ENCODE results near the gene IQSEC1.

Gene IQSEC1

DNA sequence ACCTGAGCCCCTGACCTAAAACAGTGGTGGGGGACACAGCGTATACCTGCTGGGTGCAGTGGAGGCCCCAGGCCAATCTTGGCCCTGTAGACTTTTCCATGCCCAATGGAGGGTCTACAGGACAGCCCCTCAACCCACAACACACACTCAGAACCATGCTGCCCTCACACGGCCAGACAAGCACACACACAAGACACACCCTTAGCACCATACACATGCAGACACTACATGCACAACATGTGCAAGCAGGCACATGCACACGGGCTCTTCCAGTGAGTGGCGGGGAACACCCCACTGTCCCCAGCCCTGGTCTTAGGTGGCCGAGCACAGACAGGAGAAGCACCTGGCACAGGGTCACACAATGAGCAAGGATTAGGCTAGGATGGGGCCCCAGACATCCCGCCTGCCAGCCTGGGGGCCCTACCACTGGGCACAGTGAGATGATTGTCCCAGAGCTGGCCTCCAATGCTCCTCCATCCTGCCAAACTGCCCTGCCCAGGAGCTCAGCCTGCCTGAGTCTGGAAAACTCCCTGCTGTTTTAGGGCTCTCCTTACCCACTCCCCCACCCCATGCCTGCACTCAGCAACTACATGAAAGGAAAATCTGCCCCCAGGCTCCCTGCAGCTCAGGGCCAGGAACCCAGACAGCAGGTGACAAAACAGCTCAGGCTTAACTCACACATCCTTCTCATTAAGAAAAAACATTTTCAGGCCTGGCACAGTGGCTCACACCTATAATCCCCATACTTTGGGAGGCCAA lies 15.8 kb downstream of the IQSEC1 start:
- no peak overlapping the region for H3K27ac ChIP-seq (ENCODE audit: low read depth, low read length)
- no peaks in the 10 kb centered on the region for H3K36me3 ChIP-seq (ENCODE audit: control insufficient read depth in 1 of 2, insufficient read depth in 2 of 2, low read length in 2 of 2)
- no peaks in the 10 kb centered on the region for H3K4me1 ChIP-seq (ENCODE audit: control insufficient read depth in 1 of 2, insufficient read depth in 2 of 2, low read length in 2 of 2)
- no peak overlapping the region for H3K9ac ChIP-seq (ENCODE audit: low read depth in 1 of 2, low read length in 2 of 2)
- H3K9me3 ChIP-seq (ENCODE audit: control insufficient read depth in 1 of 2, low read length in 2 of 2): no peaks in the 10 kb centered on the region
- H3K27me3 ChIP-seq (ENCODE audit: control insufficient read depth in 1 of 2, insufficient read depth in 2 of 2, low read length in 2 of 2): no peaks in the 10 kb centered on the region
- H3K4me3 ChIP-seq (ENCODE audit: low read depth in 1 of 2, low read length in 2 of 2): no peak overlapping the region

DNA sequence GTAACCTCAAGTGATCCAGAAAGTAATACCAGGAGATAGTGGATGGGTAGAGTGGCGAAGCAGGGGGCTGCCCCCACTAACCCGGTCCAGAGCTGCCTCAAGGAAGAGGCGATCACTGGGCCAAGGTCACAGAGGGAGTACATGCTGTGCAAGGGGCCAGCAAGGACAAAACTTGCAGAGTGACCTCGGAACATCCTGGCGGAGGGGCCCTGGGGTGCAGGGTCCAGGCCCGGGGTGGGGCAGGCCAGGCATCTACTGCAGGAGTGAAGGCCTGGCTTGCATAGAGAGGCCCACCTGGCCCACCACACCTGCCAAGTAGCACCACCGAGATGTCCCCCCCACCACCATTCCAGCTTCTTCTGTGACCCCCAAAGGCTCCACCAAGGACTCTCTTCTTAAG lies 17.6 kb downstream of the IQSEC1 start:
- Histone ChIP-seq H3K9ac (ENCODE audit: low read depth in 1 of 2, low read length in 2 of 2) (no peak overlapping the region), H3K27ac (ENCODE audit: low read depth, low read length) (no peak overlapping the region), H3K9me3 (ENCODE audit: control insufficient read depth in 1 of 2, low read length in 2 of 2) (no peaks in the 10 kb centered on the region), H3K4me1 (ENCODE audit: control insufficient read depth in 1 of 2, insufficient read depth in 2 of 2, low read length in 2 of 2) (no peaks in the 10 kb centered on the region), H3K4me3 (ENCODE audit: low read depth in 1 of 2, low read length in 2 of 2) (no peak overlapping the region), H3K36me3 (ENCODE audit: control insufficient read depth in 1 of 2, insufficient read depth in 2 of 2, low read length in 2 of 2) (no peaks in the 10 kb centered on the region), H3K27me3 (ENCODE audit: control insufficient read depth in 1 of 2, insufficient read depth in 2 of 2, low read length in 2 of 2) (no peaks in the 10 kb centered on the region)

DNA sequence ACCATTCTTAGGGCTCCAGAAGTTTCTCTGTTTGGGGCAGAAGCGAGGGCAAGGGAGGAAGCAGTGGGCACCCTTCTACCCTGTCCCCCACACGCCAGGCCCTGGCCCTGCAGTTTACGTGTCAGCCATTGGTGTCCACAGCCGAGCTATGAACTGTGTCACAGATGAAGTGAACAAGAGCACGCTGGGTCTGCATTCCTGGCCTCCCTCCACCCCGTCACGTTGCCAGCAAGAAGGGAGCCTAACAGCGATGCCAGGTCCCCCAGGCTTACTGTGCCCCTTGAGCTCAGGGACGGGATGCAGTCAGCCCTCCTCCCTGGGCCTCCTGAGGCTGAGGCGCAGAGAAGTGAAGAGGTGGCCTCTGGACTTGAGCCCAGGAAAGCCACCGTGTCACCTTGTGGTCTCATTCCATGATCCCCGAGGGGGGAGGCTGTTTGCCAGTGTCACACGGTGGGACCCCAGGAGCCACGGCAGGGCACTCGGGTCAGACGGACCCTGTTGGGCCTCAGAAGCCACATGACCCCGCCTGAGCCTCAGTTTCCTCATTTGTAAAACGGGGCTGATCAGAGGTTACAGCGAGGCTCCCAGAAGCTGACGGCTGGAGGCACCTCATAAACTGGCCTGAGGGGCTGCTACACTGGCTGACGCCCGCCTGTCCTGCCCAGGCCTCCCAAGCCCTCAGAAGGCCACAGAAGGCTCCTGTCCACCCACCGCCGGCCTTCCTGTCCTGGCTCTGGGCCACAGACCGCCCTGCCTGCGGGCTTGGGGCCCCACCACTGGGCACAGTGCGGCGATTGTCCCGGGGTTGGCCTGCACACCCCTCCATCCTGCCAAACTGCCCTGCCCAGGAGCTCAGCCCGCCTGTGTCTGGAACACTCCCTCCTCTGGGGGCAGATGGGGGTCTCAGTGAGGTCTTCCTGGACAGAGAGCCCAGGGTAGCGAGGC lies 18.6 kb downstream of the IQSEC1 start:
- H3K9me3 ChIP-seq (ENCODE audit: control insufficient read depth in 1 of 2, low read length in 2 of 2): no peaks in the 10 kb centered on the region
- no peaks in the 10 kb centered on the region for H3K4me1 ChIP-seq (ENCODE audit: control insufficient read depth in 1 of 2, insufficient read depth in 2 of 2, low read length in 2 of 2)
- H3K4me3 ChIP-seq (ENCODE audit: low read depth in 1 of 2, low read length in 2 of 2): no peak overlapping the region
- H3K27me3 ChIP-seq (ENCODE audit: control insufficient read depth in 1 of 2, insufficient read depth in 2 of 2, low read length in 2 of 2): no peaks in the 10 kb centered on the region
- no peak overlapping the region for H3K27ac ChIP-seq (ENCODE audit: low read depth, low read length)
- no peak overlapping the region for H3K9ac ChIP-seq (ENCODE audit: low read depth in 1 of 2, low read length in 2 of 2)
- no peaks in the 10 kb centered on the region for H3K36me3 ChIP-seq (ENCODE audit: control insufficient read depth in 1 of 2, insufficient read depth in 2 of 2, low read length in 2 of 2)

DNA sequence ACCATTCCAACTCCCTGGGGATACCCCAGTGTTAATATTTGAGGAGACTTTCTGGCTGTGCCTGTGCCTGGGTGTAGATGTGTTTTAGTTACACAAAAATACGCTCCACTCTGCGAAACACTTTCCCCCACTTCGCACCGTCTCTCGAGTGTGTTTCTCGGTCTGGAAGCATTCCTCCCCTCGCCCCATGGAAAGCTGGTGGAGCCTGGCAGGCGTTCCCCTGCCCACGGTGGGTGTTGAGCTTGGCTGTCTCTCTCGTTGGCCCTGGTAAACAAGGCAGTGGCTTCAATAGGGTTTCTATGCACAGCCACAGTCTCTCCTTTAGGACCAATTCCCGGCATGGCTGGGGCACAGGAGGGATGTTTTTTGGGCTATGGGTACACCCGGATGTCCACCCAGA lies 19.3 kb downstream of the IQSEC1 start:
- H3K27me3 ChIP-seq (ENCODE audit: control insufficient read depth in 1 of 2, insufficient read depth in 2 of 2, low read length in 2 of 2): no peaks in the 10 kb centered on the region
- H3K9me3 ChIP-seq (ENCODE audit: control insufficient read depth in 1 of 2, low read length in 2 of 2): no peaks in the 10 kb centered on the region
- no peak overlapping the region for H3K4me3 ChIP-seq (ENCODE audit: low read depth in 1 of 2, low read length in 2 of 2)
- H3K9ac ChIP-seq (ENCODE audit: low read depth in 1 of 2, low read length in 2 of 2): no peak overlapping the region
- H3K27ac ChIP-seq (ENCODE audit: low read depth, low read length): no peak overlapping the region
- H3K4me1 ChIP-seq (ENCODE audit: control insufficient read depth in 1 of 2, insufficient read depth in 2 of 2, low read length in 2 of 2): no peaks in the 10 kb centered on the region
- no peaks in the 10 kb centered on the region for H3K36me3 ChIP-seq (ENCODE audit: control insufficient read depth in 1 of 2, insufficient read depth in 2 of 2, low read length in 2 of 2)

DNA sequence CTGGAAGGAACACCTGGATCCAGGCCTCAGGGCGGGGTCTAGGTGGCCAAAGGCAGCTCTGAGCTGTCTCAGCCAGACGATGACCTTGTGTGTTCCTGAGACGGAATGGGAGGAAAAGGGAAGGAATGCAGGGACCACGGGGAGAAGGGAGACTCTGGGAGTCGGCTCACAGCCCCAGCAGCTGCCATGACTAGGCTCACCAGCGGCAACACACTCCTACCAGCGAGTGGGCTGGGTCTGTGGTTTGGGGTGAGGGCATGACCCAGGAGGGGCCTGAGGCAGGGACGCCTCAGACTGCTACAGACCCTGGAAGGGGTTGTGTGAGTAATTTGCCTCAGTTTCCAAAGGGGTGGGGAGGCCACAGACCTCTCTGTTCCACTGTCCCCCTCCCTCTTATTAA lies 19.8 kb downstream of the IQSEC1 start:
- Histone ChIP-seq H3K9me3 (ENCODE audit: control insufficient read depth in 1 of 2, low read length in 2 of 2) (no peaks in the 10 kb centered on the region), H3K27me3 (ENCODE audit: control insufficient read depth in 1 of 2, insufficient read depth in 2 of 2, low read length in 2 of 2) (no peaks in the 10 kb centered on the region), H3K4me3 (ENCODE audit: low read depth in 1 of 2, low read length in 2 of 2) (no peak overlapping the region), H3K9ac (ENCODE audit: low read depth in 1 of 2, low read length in 2 of 2) (no peak overlapping the region), H3K36me3 (ENCODE audit: control insufficient read depth in 1 of 2, insufficient read depth in 2 of 2, low read length in 2 of 2) (no peaks in the 10 kb centered on the region), H3K27ac (ENCODE audit: low read depth, low read length) (no peak overlapping the region), H3K4me1 (ENCODE audit: control insufficient read depth in 1 of 2, insufficient read depth in 2 of 2, low read length in 2 of 2) (no peaks in the 10 kb centered on the region)

DNA sequence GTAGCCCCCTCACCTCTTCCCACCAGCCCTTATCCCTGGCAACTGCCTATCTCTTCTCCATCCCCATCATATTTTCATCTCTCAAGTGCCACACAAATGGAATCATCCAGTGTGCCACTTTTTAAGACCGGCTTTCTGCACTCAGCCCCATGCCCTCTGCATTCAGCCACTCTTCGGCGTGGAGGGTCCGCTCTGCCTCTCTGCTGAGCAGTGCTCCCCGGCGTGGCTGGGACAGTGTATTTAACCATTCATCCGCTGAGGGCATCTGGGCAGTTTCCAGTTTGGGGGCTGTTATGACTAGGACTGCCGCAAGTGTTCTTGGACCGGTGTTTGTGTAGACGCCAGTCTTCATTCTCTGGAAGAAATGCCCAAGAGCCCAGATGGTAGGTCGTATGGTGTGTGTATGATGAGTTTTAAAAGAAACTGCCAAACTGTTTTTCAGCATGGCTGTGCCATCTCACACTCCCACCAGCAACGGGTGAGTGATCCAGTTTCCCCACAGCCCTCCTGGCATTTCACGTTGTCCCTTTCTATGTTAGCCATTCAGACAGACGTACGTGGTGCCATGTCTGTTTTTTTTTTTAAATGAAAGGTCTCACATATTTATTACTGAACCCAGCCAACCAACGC lies 20.9 kb downstream of the IQSEC1 start:
- Histone ChIP-seq H3K9ac (ENCODE audit: low read depth in 1 of 2, low read length in 2 of 2) (no peak overlapping the region), H3K27me3 (ENCODE audit: control insufficient read depth in 1 of 2, insufficient read depth in 2 of 2, low read length in 2 of 2) (no peaks in the 10 kb centered on the region), H3K4me3 (ENCODE audit: low read depth in 1 of 2, low read length in 2 of 2) (no peak overlapping the region), H3K36me3 (ENCODE audit: control insufficient read depth in 1 of 2, insufficient read depth in 2 of 2, low read length in 2 of 2) (no peaks in the 10 kb centered on the region), H3K27ac (ENCODE audit: low read depth, low read length) (no peak overlapping the region), H3K9me3 (ENCODE audit: control insufficient read depth in 1 of 2, low read length in 2 of 2) (no peaks in the 10 kb centered on the region), H3K4me1 (ENCODE audit: control insufficient read depth in 1 of 2, insufficient read depth in 2 of 2, low read length in 2 of 2) (no peaks in the 10 kb centered on the region)

DNA sequence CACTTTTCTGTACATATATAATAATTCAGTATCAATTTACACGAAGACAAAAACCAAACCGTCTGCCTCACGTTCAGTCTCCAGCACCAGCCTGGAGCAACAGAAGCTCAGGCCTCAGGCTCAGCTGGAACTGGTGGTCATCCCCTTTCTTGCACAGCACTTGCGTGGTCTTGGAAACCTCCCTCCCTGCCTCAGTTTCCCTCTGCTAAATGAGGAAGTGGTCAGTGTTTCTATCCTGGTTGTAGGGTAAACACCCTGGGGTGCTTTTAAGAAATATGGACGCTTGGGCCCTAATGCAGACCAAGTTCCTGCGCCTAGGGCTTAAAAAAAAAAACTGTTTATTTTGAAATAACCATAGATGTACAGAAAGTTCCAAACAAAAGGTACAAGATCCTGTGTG lies 21.6 kb downstream of the IQSEC1 start:
- Histone ChIP-seq H3K4me1 (ENCODE audit: control insufficient read depth in 1 of 2, insufficient read depth in 2 of 2, low read length in 2 of 2) (no peaks in the 10 kb centered on the region), H3K27me3 (ENCODE audit: control insufficient read depth in 1 of 2, insufficient read depth in 2 of 2, low read length in 2 of 2) (no peaks in the 10 kb centered on the region), H3K4me3 (ENCODE audit: low read depth in 1 of 2, low read length in 2 of 2) (no peak overlapping the region), H3K27ac (ENCODE audit: low read depth, low read length) (no peak overlapping the region), H3K9ac (ENCODE audit: low read depth in 1 of 2, low read length in 2 of 2) (no peak overlapping the region), H3K36me3 (ENCODE audit: control insufficient read depth in 1 of 2, insufficient read depth in 2 of 2, low read length in 2 of 2) (no peaks in the 10 kb centered on the region), H3K9me3 (ENCODE audit: control insufficient read depth in 1 of 2, low read length in 2 of 2) (no peaks in the 10 kb centered on the region)

DNA sequence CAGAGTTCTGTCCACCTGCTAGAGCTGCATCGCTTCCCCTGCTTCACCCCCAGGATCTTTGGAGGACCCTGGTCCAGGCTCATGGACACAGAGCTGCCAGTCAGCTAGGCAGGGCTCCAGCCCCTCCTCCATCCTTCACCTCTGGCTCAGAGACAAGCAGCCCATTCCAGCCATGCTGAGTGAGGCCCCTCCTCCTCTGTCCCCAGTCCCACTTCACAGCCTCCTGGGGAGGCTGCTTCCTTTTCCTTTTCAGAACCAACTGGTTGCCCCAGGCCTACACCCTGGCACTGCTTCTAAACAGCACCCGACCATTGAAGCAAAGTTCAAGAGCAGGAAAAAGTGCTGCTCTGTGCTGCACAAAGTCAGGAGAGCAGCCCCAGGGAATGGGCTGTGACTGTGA lies 22.2 kb downstream of the IQSEC1 start:
- no peak overlapping the region for H3K9ac ChIP-seq (ENCODE audit: low read depth in 1 of 2, low read length in 2 of 2)
- H3K27me3 ChIP-seq (ENCODE audit: control insufficient read depth in 1 of 2, insufficient read depth in 2 of 2, low read length in 2 of 2): no peaks in the 10 kb centered on the region
- H3K4me1 ChIP-seq (ENCODE audit: control insufficient read depth in 1 of 2, insufficient read depth in 2 of 2, low read length in 2 of 2): peaks cover 0 to under 1% of the 10 kb centered on the region in 2 donors
- no peaks in the 10 kb centered on the region for H3K36me3 ChIP-seq (ENCODE audit: control insufficient read depth in 1 of 2, insufficient read depth in 2 of 2, low read length in 2 of 2)
- H3K4me3 ChIP-seq (ENCODE audit: low read depth in 1 of 2, low read length in 2 of 2): no peak overlapping the region
- H3K27ac ChIP-seq (ENCODE audit: low read depth, low read length): no peak overlapping the region
- H3K9me3 ChIP-seq (ENCODE audit: control insufficient read depth in 1 of 2, low read length in 2 of 2): no peaks in the 10 kb centered on the region

DNA sequence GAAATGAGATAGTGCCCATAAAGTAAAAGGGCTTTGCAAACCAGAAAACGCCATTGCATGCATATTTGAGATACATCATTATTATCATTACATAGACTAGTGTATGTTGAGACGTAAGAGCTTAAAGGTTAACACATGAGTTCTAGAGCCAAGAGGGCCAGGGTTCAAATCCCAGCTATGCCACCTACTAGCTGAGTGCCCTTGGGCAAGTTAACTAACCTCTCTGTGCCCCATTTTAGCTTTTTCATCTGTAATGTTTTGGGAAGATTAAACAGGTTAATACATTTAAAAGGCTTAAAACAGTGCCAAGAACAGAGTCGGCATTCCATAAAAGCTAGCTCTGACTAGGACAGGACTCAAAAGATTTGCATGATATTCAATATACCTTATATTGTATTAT lies 22.8 kb downstream of the IQSEC1 start:
- Histone ChIP-seq H3K36me3 (ENCODE audit: control insufficient read depth in 1 of 2, insufficient read depth in 2 of 2, low read length in 2 of 2) (no peaks in the 10 kb centered on the region), H3K9ac (ENCODE audit: low read depth in 1 of 2, low read length in 2 of 2) (no peak overlapping the region), H3K4me1 (ENCODE audit: control insufficient read depth in 1 of 2, insufficient read depth in 2 of 2, low read length in 2 of 2) (peaks cover 4 to 5% of the 10 kb centered on the region in 2 donors), H3K9me3 (ENCODE audit: control insufficient read depth in 1 of 2, low read length in 2 of 2) (no peaks in the 10 kb centered on the region), H3K4me3 (ENCODE audit: low read depth in 1 of 2, low read length in 2 of 2) (no peak overlapping the region), H3K27me3 (ENCODE audit: control insufficient read depth in 1 of 2, insufficient read depth in 2 of 2, low read length in 2 of 2) (no peaks in the 10 kb centered on the region), H3K27ac (ENCODE audit: low read depth, low read length) (no peak overlapping the region)

DNA sequence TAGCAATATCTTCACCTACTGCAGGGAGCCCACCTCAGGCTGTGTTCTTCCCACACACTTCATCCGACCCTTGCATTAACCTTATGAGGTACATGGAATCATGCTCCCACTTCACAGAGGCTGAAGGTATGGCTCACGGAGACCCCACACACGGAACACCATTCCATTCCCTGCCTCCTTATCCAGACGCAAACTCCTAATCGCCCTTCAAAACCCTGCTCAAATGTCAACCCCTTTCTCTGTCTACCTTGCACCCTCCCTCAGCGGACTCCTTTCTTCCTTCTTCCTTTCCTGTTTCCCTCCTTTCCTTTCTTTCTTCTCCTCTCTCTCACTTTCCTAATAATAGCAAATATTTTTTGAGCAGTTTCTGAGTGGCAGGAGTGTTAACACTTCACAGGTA lies 23.8 kb downstream of the IQSEC1 start:
- peaks cover 4 to 5% of the 10 kb centered on the region in 2 donors for H3K4me1 ChIP-seq (ENCODE audit: control insufficient read depth in 1 of 2, insufficient read depth in 2 of 2, low read length in 2 of 2)
- no peak overlapping the region for H3K27ac ChIP-seq (ENCODE audit: low read depth, low read length)

More for the DNA sequence above, 23.8 kb downstream of the IQSEC1 start:
- H3K9ac ChIP-seq (ENCODE audit: low read depth in 1 of 2, low read length in 2 of 2): no peak overlapping the region
- no peak overlapping the region for H3K4me3 ChIP-seq (ENCODE audit: low read depth in 1 of 2, low read length in 2 of 2)
- H3K36me3 ChIP-seq (ENCODE audit: control insufficient read depth in 1 of 2, insufficient read depth in 2 of 2, low read length in 2 of 2): no peaks in the 10 kb centered on the region
- H3K9me3 ChIP-seq (ENCODE audit: control insufficient read depth in 1 of 2, low read length in 2 of 2): no peaks in the 10 kb centered on the region
- H3K27me3 ChIP-seq (ENCODE audit: control insufficient read depth in 1 of 2, insufficient read depth in 2 of 2, low read length in 2 of 2): no peaks in the 10 kb centered on the region
